ENCODE results near the gene YJEFN3. TPM values are rescaled to one million over a fixed set of nuclear protein-coding genes. Genes with fewer than 3 reads are reported as not detected.

YJEFN3 gene
- total RNA-seq, 1 experiment from 2014 or later: 11.1 TPM

DNA sequence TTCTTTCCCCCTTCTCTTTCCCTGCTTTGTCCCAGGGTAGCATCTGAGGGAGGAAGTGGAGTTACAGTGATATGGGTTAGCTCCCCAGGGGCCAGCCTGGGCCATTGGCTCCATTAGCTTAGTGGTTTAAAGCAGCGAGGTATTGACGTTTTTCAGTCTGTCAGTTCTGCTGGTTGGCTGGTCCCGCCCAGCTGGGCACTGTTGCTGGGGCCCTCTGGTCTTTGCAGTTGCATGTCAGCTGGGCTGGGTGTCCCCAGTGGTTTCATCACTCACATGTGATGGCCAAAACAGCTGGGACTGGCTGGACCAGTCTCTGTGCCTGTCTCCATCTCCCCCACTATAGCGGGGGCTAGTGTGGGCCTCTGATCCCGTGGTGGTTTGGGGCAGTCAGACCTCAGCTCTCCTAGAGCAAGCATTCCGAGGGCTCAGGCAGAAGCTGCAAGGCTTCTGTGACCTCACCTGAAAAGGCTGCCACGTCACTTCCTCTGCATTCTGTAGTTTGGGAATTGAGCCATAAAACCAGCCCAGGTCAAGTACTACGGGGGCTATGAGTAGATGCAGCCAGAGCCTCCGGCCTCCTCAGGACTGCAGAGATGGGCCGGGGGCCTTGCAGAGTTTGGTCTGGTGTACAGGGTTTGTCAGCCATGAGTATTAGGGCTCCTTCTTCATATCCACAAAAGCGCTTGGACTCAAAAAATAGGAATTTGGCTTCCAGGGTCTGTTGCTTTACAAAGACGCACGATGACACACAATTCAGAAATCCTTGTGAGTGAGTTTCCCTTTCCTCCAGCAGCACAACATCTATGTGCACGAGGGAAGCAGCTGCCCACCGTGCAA lies 43.3 kb upstream of the YJEFN3 start:
- ChIA-PET CTCF (interaction anchor here (1.5 to 2.5 kb wide), 2 partner anchors 9 to 119 kb away, joined by 7 to 10 read pairs; no protein-coding TSS in a partner anchor), POLR2A (no interaction called here)
- Mint-ChIP-seq H3K9me3 (no peaks in the 10 kb centered on the region), H3K36me3 (peaks cover 5% of the 10 kb centered on the region), H3K4me3 (no peak overlapping the region), H3K4me1 (peaks cover 60% of the 10 kb centered on the region), H3K27me3 (ENCODE audit: low read depth) (no peaks in the 10 kb centered on the region), H3K27ac (peak overlapping the region; percentile 85)
- DNase-seq (ENCODE audit: low spot score) (no peak), ATAC-seq (no peak)
- TF ChIP-seq ZNF671 (CRISPR knock-in tag; IDR thresholded peaks at IDR 0.05) (no peak), SP1 (CRISPR knock-in tag; conservative IDR thresholded peaks at IDR 0.05) (no peak), JAZF1 (CRISPR knock-in tag; IDR thresholded peaks at IDR 0.05) (no peak), ATF1 (CRISPR knock-in tag; IDR thresholded peaks at IDR 0.05) (no peak), SMAD3 (CRISPR knock-in tag; IDR thresholded peaks at IDR 0.05; ENCODE audit: borderline replicate concordance) (no peak), FOXJ3 (CRISPR knock-in tag; IDR thresholded peaks at IDR 0.05; ENCODE audit: borderline replicate concordance) (no peak), ZNF416 (CRISPR knock-in tag; IDR thresholded peaks at IDR 0.05) (no peak), SMAD4 (CRISPR knock-in tag; IDR thresholded peaks at IDR 0.05) (no peak), NFATC4 (CRISPR knock-in tag; IDR thresholded peaks at IDR 0.05) (no peak), NR3C1 (CRISPR knock-in tag; conservative IDR thresholded peaks at IDR 0.05; ENCODE audit: low read depth) (no peak), ELF4 (CRISPR knock-in tag; IDR thresholded peaks at IDR 0.05; ENCODE audit: low read depth) (no peak)
- TF ChIP-seq, protein P1, sequence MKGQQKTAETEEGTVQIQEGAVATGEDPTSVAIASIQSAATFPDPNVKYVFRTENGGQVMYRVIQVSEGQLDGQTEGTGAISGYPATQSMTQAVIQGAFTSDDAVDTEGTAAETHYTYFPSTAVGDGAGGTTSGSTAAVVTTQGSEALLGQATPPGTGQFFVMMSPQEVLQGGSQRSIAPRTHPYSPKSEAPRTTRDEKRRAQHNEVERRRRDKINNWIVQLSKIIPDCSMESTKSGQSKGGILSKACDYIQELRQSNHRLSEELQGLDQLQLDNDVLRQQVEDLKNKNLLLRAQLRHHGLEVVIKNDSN (CRISPR knock-in tag; IDR thresholded peaks at IDR 0.05): no peak
- TF ChIP-seq, protein P2, sequence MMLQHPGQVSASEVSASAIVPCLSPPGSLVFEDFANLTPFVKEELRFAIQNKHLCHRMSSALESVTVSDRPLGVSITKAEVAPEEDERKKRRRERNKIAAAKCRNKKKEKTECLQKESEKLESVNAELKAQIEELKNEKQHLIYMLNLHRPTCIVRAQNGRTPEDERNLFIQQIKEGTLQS (CRISPR knock-in tag; conservative IDR thresholded peaks at IDR 0.05): no peak
- TF ChIP-seq, protein P3, sequence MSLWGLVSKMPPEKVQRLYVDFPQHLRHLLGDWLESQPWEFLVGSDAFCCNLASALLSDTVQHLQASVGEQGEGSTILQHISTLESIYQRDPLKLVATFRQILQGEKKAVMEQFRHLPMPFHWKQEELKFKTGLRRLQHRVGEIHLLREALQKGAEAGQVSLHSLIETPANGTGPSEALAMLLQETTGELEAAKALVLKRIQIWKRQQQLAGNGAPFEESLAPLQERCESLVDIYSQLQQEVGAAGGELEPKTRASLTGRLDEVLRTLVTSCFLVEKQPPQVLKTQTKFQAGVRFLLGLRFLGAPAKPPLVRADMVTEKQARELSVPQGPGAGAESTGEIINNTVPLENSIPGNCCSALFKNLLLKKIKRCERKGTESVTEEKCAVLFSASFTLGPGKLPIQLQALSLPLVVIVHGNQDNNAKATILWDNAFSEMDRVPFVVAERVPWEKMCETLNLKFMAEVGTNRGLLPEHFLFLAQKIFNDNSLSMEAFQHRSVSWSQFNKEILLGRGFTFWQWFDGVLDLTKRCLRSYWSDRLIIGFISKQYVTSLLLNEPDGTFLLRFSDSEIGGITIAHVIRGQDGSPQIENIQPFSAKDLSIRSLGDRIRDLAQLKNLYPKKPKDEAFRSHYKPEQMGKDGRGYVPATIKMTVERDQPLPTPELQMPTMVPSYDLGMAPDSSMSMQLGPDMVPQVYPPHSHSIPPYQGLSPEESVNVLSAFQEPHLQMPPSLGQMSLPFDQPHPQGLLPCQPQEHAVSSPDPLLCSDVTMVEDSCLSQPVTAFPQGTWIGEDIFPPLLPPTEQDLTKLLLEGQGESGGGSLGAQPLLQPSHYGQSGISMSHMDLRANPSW (CRISPR knock-in tag; conservative IDR thresholded peaks at IDR 0.05; ENCODE audit: low read depth): no peak
- TF ChIP-seq, protein P4, sequence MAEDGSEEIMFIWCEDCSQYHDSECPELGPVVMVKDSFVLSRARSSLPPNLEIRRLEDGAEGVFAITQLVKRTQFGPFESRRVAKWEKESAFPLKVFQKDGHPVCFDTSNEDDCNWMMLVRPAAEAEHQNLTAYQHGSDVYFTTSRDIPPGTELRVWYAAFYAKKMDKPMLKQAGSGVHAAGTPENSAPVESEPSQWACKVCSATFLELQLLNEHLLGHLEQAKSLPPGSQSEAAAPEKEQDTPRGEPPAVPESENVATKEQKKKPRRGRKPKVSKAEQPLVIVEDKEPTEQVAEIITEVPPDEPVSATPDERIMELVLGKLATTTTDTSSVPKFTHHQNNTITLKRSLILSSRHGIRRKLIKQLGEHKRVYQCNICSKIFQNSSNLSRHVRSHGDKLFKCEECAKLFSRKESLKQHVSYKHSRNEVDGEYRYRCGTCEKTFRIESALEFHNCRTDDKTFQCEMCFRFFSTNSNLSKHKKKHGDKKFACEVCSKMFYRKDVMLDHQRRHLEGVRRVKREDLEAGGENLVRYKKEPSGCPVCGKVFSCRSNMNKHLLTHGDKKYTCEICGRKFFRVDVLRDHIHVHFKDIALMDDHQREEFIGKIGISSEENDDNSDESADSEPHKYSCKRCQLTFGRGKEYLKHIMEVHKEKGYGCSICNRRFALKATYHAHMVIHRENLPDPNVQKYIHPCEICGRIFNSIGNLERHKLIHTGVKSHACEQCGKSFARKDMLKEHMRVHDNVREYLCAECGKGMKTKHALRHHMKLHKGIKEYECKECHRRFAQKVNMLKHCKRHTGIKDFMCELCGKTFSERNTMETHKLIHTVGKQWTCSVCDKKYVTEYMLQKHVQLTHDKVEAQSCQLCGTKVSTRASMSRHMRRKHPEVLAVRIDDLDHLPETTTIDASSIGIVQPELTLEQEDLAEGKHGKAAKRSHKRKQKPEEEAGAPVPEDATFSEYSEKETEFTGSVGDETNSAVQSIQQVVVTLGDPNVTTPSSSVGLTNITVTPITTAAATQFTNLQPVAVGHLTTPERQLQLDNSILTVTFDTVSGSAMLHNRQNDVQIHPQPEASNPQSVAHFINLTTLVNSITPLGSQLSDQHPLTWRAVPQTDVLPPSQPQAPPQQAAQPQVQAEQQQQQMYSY (CRISPR knock-in tag; IDR thresholded peaks at IDR 0.05): no peak
- TF ChIP-seq, protein P5, sequence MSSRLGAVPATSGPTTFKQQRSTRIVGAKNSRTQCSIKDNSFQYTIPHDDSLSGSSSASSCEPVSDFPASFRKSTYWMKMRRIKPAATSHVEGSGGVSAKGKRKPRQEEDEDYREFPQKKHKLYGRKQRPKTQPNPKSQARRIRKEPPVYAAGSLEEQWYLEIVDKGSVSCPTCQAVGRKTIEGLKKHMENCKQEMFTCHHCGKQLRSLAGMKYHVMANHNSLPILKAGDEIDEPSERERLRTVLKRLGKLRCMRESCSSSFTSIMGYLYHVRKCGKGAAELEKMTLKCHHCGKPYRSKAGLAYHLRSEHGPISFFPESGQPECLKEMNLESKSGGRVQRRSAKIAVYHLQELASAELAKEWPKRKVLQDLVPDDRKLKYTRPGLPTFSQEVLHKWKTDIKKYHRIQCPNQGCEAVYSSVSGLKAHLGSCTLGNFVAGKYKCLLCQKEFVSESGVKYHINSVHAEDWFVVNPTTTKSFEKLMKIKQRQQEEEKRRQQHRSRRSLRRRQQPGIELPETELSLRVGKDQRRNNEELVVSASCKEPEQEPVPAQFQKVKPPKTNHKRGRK (CRISPR knock-in tag; IDR thresholded peaks at IDR 0.05; ENCODE audit: borderline replicate concordance): no peak
- TF ChIP-seq, protein P6, sequence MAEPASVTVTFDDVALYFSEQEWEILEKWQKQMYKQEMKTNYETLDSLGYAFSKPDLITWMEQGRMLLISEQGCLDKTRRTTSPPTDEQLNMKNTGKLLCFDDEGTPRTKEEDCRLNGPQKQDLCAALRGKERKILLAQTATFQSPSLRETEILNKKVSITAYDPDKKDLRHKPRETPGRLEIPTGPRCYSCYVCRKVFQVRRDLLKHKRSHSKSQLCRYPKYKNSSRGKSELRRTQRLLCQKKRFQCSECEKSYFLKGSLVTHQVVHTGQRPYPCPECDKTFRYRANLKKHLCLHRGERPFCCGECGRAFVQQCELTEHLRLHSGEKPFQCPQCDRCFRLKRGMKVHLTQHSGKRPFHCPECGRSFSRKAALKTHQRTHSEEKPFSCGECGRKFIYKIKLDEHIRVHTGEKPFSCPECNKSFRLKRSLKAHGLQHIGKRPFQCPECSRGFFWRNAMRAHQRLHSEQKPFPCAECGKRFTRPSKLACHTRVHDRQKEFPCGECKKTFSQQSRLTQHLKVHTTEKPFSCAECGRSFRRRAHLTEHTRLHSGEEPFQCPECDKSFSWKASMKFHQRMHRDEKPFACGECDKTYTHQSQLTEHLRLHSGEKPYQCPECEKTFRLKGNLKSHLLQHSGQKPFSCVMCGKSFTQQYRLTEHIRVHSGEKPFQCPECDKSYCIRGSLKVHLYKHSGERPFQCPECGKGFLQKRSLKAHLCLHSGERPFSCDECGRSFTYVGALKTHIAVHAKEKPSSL (CRISPR knock-in tag; conservative IDR thresholded peaks at IDR 0.05): no peak
- TF ChIP-seq, protein P7, sequence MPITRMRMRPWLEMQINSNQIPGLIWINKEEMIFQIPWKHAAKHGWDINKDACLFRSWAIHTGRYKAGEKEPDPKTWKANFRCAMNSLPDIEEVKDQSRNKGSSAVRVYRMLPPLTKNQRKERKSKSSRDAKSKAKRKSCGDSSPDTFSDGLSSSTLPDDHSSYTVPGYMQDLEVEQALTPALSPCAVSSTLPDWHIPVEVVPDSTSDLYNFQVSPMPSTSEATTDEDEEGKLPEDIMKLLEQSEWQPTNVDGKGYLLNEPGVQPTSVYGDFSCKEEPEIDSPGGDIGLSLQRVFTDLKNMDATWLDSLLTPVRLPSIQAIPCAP (CRISPR knock-in tag; IDR thresholded peaks at IDR 0.05): no peak
